DMS153 treated with DMSO at 0.1 percent for 48 hours (cell line): ENCODE results near the gene C6orf118.

Experiments used
- DNase-seq: peaks from one replicate; lab custom pipeline; 2025; ENCODE audit not compliant: unreplicated experiment; lab: John Stamatoyannopoulos, UW

The C6orf118 gene

GRCh38 chr6:165308926-165309731, at the start of gene C6orf118:
Gene C6orf118, minus strand, starts transcription at chr6:165309605. Its CDS starts 19 bp downstream, at chr6:165309586.
- DNase-seq, result peak; percentile 28

GRCh38 chr6:165345700-165346099, 36.3 kb upstream of the C6orf118 start:
- no peak for DNase-seq

- no peak for DNase-seq
Observed at GRCh38 chr6:165340532-165340931, 31.1 kb upstream of the C6orf118 start.

GRCh38 chr6:165325609-165326008, 16.2 kb upstream of the C6orf118 start:
- no peak for DNase-seq

GRCh38 chr6:165321555-165322145, 12.2 kb upstream of the C6orf118 start:
- DNase-seq, result no peak

GRCh38 chr6:165321150-165321549, 11.7 kb upstream of the C6orf118 start:
- no peak for DNase-seq

GRCh38 chr6:165317723-165318122, 8.3 kb upstream of the C6orf118 start:
- DNase-seq, result no peak

- no peak for DNase-seq
Observed at GRCh38 chr6:165306955-165307354, 2.5 kb downstream of the C6orf118 start.

GRCh38 chr6:165301372-165302246, 7.8 kb downstream of the C6orf118 start:
- no peak for DNase-seq

- no peak for DNase-seq
Observed at GRCh38 chr6:165300422-165300936, 8.9 kb downstream of the C6orf118 start.

GRCh38 chr6:165298875-165299274, 10.5 kb downstream of the C6orf118 start:
- DNase-seq, result no peak

- DNase-seq, result no peak
Observed at GRCh38 chr6:165298402-165298801, 11.0 kb downstream of the C6orf118 start.

GRCh38 chr6:165292657-165293056, 16.7 kb downstream of the C6orf118 start:
- no peak for DNase-seq

GRCh38 chr6:165274611-165275010, 34.8 kb downstream of the C6orf118 start:
- DNase-seq, result no peak

GRCh38 chr6:165272585-165272984, 36.8 kb downstream of the C6orf118 start:
- DNase-seq, result no peak

GRCh38 chr6:165268987-165269386, 40.4 kb downstream of the C6orf118 start:
- no peak for DNase-seq

- DNase-seq, result no peak
Observed at GRCh38 chr6:165266621-165267020, 42.8 kb downstream of the C6orf118 start.

- no peak for DNase-seq
Observed at GRCh38 chr6:165266191-165266590, 43.2 kb downstream of the C6orf118 start.

GRCh38 chr6:165260462-165260861, 48.9 kb downstream of the C6orf118 start:
- no peak for DNase-seq

GRCh38 chr6:165249808-165250207, 59.6 kb downstream of the C6orf118 start:
- DNase-seq, result no peak

GRCh38 chr6:165245701-165246100, 63.7 kb downstream of the C6orf118 start:
- DNase-seq, result no peak
